ENCODE data around the gene CRIP2. TPM values are rescaled to one million over a fixed set of nuclear protein-coding genes. Genes with fewer than 3 reads are reported as not detected.

Gene CRIP2, protein sequence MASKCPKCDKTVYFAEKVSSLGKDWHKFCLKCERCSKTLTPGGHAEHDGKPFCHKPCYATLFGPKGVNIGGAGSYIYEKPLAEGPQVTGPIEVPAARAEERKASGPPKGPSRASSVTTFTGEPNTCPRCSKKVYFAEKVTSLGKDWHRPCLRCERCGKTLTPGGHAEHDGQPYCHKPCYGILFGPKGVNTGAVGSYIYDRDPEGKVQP
- 62.4 TPM for total RNA-seq (ENCODE audit: insufficient read depth, low replicate concordance)

DNA sequence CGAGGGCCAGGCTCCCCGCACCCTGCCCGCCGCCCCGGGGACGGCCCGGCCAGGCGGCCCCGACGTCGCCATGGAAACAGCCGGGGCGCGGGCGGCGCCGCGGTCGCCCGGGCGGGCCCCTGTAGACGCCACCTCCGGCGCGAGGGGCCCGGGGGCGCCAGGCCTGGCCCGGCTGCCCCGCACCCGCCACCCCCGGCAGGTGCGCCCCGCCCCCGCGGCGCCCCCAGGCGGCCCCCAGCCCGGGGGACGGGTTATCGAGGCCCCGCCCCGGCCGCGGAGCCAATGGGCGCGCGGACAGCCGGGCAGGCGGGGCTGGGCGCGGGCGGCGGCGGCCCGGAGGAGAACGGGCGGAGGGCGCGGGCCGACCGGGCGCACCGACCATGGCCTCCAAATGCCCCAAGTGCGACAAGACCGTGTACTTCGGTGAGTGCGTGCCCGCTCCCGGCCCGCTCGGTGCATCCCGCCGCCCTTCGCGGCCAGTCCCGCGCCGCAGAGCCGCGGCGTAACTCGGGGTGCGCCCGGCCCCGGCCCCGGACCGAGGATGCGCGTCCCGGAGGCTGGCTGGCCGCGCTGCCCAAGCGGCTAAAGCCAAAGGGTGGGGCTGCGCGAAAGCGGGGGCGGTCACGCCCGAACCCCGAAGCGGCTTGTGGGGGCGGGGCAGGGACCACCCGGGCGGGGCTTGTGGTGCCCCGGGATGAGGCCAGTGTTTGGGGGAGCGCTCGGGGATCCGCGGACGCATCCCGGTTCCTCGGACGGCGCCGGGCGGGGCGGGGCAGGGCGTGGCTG lies at the start of gene CRIP2:
TSS of gene CRIP2 (plus strand) at position 339 of the 786 bp plus-strand sequence. CDS start at position 381, 42 bp downstream.
- no peak for DNase-seq (ENCODE audit: low spot score)

DNA sequence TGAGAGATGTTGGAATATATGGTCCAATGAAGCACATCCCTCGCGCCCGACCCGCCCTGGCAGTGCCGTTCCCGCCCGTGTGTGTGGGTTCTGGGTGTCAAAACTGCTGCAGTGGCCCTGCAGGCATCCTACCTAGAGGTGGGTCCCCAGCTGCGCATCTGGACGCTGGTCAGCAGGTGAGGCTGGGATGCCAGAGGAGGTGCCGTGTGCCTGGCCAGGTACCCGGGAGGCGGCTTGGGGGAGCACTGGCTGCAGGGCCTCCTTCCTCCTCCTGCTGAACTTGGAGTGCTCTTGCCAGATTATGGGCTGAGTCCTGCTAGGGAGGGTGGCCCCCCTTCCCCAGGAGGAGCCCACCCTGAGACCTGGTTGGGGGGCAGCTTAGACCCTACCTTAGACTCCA lies 49.8 kb upstream of the CRIP2 start:
- DNase-seq (ENCODE audit: low spot score), result no peak

- DNase-seq (ENCODE audit: low spot score), result no peak
Measured at GRCh38 chr14:105425823-105426247, 48.8 kb upstream of the CRIP2 start.

- DNase-seq (ENCODE audit: low spot score), result no peak
Measured at GRCh38 chr14:105426416-105427130, 48.0 kb upstream of the CRIP2 start.

DNA sequence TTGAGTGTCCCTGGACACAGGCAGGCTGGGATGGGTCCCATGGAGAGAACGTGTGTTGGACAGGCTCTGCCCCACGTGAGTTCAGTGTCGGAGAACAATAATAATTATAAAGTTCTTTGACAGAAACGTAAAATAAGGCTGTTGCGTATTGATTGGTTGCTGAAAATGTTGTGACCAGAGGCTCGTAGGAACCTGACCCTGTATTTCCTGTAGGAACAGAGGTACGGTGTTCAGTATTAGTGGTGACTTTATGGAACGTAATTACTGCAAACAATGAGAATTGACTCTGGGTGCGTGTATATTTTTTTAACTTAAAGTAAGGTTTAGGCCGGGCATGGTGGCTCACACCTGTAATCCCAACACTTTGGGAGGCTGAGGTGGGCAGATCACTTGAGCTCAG lies 47.2 kb upstream of the CRIP2 start:
- DNase-seq (ENCODE audit: low spot score), result no peak

DNA sequence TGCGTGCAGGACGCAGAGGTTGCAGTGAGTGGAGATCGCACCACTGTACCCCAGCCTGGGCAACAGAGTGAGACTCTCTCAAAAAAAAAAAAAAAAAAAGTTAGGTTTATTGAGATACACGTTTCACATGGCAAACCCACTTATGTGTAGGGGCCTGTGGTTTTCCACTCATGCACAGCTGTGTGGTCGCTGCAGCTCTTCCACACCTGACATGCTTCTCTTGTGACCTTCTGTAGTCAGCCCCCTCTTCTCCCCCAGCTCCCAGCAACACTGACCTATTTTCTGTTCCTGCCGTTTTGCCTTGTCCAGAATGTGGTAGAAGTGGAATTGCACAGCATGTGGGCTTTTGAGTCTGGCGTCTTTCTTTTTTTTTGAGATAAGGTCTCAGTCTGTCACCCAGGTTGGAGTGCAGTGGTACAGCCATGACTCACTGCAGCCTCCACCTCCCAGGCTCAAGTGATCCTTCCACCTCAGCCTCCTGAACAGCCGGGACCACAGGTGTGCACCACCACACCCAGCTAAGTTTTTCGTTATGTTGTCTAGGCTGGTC lies 46.6 kb upstream of the CRIP2 start:
- no peak for DNase-seq (ENCODE audit: low spot score)

- DNase-seq (ENCODE audit: low spot score), result no peak
Measured at GRCh38 chr14:105430042-105430441, 44.6 kb upstream of the CRIP2 start.

- DNase-seq (ENCODE audit: low spot score), result no peak
Measured at GRCh38 chr14:105430565-105430964, 44.1 kb upstream of the CRIP2 start.

DNA sequence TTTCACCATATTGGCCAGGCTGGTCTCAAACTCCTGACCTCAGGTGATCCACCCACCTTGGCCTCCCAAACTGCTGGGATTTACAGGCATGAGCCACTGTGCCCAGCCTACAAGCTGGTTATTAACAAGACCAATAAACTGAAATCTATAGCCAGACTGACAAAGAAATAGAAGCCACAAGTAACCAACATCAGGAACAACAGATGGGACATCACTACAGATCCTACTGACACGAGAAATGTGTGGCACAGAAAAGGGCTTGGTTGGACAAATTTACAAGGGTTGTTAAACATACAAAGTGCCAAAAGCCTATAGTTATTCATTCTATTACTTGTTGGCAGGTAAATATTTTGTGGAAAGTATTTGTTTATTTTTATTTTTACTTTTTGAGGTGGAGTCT lies 43.4 kb upstream of the CRIP2 start:
- no peak for DNase-seq (ENCODE audit: low spot score)

DNA sequence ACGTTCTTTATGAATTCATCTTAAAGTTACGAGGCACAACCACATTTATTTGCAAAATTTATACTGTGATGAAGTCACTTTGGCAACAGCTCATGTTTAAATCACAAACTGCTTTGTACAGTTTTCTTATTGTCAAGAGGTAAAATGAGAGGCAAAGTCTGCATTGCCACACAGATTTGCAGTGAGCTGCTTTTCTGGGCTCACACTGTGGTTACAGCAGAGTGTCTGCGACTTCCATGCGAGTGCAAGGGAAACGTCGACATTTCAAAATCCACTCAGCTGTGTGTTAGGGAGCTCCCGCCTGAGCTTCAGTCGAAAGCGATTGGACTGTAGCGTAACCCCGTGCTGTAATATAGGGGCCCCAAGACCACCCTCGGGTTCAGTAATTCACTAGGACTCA lies 42.0 kb upstream of the CRIP2 start:
- DNase-seq (ENCODE audit: low spot score), result no peak

DNA sequence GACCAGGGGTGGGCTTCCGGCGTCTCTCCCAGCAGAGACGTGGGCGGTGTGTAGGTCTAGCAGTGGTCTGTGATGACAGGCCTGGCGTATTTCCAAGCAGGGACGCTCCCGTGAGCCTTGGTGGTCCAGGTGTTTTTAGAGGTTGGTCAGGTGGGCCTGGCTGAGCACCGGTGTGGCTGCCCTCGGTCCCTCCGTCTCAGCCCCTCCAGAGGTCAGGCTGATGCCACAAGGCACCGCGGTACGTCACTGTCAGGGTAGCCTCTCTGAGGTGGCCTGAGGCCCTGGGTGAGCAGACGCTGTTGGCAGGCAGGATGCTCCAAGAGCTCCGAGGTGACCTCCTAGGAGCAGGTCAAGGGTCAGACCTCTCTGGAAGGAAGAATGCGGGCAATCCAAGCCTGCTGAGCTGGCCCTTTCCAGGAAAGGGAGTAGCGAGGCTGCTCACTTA lies 41.4 kb upstream of the CRIP2 start:
- DNase-seq (ENCODE audit: low spot score), result no peak

DNA sequence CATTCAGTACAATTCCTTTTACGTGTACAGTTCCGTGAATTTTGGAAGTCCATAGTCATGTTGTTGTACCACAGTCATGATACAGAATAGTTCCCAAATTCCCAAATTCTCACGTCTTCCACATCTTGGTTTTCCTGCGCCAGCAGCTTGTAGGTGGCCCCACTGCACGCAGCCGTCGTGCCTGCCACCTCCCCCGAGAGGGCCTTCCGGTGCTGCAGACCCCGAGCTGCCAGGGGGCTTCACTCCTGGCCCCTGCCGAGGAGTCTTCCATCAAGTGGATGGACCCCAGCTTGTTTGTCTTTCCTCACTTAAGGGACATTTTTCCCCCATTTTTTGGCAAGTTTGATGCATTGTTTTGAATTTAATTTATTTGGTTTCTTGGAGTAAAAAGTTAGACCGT lies 38.2 kb upstream of the CRIP2 start:
- no peak for DNase-seq (ENCODE audit: low spot score)

DNA sequence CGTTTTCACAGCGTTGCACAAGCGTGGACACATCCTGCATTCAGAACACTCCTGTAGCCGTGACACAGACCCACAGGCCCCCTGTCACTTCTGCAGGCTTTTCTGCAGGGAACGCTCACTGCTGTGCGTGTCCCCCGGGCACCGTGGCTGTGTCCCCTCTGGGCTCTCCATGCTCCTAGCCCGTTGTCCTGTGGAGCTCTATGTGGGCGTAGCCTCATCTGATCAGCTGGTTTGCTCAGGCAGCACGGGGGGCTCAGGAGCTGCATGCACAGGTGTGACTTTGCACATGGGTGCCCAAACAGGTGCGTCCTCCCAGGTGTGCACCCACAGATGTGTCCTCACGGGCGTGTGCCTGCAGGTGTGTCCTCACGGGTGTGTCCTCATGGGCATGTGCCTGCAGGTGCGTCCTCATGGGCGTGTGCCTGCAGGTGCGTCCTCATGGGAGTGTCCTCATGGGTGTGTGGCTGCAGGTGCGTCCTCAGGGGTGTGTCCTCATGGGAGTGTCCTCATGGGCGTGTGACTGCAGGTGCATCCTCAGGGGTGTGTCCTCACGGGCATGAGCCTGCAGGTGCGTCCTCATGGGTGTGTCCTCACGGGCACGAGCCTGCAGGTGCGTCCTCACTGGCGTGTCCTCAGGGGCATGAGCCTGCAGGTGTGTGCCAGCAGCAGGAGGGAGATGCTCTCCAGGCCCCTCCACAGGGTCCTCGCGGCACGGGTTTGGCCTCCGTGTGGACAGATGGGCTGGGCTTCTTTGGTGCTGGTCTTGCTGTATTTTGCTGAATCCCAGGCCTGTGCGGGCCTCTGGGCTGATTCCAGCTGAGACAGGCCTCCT lies 37.5 kb upstream of the CRIP2 start:
- DNase-seq (ENCODE audit: low spot score), result no peak

- DNase-seq (ENCODE audit: low spot score), result no peak
Measured at GRCh38 chr14:105437723-105438500, 36.7 kb upstream of the CRIP2 start.

DNA sequence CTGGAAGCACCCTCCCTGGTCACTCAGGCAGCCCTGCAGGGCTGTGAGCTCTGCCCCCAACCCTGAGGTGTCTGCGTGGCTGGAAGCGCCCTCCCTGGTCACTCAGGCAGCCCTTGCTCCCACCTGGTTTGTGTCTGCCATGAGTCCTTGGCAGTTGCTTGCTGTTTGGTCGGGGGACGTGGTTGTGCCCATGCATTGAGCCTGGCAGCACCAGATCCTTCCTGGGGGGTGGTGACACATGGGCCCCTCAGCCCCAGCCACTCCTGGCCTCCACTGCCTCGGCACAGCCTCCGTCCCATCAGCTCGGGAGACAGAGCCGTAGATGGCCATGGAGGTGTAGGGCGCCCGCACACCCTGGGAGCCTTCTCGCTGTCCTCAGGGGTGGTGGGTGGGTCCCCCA lies 35.4 kb upstream of the CRIP2 start:
- no peak for DNase-seq (ENCODE audit: low spot score)

DNA sequence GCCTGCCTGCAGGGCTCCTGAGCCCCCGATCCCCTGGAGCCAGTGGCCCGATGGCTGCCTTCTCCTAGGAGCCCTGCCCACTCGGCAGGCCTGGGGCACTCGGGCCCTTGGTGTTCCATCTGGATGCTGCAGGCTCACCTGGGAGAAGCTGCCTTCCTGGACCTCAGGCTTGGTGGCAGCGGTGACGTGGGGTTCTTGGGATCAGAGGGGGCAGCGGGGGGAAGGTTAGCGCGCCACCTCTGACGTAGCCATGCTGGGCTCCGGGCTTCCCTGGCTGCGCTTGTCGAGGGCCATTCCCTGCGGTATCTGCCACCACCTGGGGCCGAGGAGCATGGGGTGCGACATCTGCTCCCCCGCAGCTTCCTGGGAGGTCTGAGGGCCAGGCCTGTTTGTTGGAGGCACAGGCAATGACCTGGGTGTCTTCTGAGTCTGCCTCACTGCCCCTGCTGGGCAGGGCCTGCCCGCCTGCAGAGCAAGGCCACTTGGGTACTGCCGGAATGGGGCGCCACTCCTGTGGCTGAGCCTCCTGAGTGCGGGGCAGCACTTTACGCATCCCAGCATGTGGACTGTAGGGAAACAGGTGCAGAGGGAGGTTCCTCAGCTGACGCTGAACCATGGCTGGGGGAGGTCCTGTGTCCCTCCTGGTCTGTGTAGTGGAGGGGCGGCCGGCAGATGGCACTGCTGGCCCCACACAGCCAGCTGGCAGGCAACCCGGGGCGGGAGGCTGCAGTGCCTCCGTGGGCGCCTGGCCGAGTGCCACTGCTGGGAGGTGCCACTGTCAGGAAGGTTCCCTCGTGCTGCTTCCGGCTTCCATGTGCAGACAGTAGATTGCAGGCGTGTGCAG lies 34.7 kb upstream of the CRIP2 start:
- no peak for DNase-seq (ENCODE audit: low spot score)

DNA sequence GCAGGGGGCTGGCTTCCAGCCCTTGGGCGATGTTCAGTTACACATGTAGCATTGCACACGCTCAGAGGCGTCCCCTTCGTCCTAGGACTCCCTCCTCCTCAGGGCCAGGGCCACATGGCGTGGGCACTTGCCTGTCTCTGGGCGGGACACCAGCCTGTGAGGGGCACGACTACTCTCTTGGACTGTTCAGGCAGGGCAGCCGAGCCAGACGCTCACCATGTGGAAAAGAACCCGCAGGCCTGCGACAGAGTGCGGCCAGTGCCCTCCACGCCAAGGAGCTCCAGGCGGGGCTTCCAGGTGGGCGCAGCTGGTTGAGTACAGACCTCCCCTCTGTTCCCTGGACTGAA lies 34.1 kb upstream of the CRIP2 start:
- DNase-seq (ENCODE audit: low spot score), result no peak

DNA sequence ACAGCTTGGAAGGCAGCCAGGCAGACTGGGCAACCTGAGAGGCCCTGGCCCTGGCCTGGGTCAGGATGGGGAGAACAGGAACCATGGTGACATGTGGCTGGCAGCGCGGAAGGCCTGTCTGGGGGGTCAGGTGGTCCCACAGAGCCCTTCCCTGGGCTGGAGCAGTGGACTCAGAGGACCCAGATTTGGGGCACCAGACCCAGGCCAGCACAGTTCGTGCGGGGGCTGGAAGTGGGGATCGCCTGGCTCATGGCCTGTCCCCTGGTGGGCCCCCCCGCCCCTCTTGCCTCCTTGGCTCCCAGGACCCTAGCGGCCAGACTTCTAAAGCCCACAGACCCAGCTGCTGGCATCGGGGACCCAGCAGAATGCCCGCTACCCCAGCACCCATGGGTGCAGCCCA lies 33.6 kb upstream of the CRIP2 start:
- no peak for DNase-seq (ENCODE audit: low spot score)

DNA sequence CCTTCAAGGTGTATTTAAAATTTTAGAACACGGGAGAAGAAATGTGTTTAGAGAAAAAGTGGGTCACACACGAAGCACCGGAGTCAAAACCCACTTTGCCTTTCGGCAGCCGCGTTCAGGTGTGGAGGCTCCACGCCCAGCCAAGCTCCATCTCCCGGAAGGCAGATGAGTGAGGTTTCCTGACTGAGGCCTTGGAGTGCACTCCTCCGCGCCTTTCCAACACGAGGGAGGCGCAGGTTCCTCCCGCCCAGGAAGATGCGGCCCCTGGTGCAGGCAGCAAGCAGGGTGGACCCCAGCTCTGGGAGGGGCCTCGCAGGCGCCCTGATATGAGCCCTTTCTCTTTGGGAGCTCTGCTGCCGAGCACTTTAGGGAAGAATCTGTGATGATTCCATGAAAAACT lies 32.5 kb upstream of the CRIP2 start:
- DNase-seq (ENCODE audit: low spot score), result no peak

GRCh38 chr14:105442834-105443233 lies 31.8 kb upstream of the CRIP2 start:
- DNase-seq (ENCODE audit: low spot score), result no peak

Data from umbilical cord (tissue), 2 donors.